KBM-7 (cell line): ENCODE measurements around the gene OR2T35.
"Not testable (repeated sequence)": the region's sequence is repeated elsewhere in the genome, so short reads cannot be mapped to it uniquely, and the experiment has no call there.

Experiments used
- DNase-seq: peaks from one replicate; pipeline ENCODE4 v3.0.0-alpha.2; 2015
- in situ Hi-C: fragments of 300-500 bp; cut with MboI; formaldehyde crosslinking; loops from 2 replicates; pipeline ENCODE4 v1.14.3; 2020; ENCODE audit warnings: low sequenced_read_pairs, low pct_unique_long_range_greater_than_20kb, mixed read lengths

Gene OR2T35

DNA sequence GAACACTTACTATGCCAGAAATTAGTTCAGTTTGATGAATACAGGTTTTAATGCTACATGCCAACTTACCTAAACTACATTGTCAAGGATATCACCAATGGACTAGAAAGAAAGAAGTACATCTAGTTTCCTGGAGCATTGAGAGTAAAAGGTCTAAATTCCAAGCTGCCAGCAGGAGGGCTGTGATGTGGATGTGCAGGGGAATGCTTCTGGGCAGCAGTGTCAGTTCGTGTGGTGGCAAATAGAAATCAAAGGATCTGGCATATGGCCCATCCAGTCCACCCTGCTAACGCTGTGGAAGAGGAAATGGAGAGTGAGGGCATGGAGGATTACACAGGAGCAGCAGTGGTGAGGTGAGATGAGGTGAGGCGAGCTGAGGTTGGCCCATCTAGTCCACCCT, at the start of gene OR2T35:
Gene OR2T35 (minus strand): TSS at position 101 of the 400 bp plus-strand sequence. CDS start 6,020 bp downstream, outside the sequence.
- in situ Hi-C loops: loop anchor here (5.0 kb wide), 1 partner anchor 203 kb away; no protein-coding TSS in a partner anchor
- not testable (repeated sequence) for DNase-seq

GRCh38 chr1:248691567-248692155, 46.6 kb upstream of the OR2T35 start:
- no peak for DNase-seq
- in situ Hi-C loops: no loop called here

- in situ Hi-C loops: no loop called here
- DNase-seq: no peak
Measured at GRCh38 chr1:248688527-248689298, 43.6 kb upstream of the OR2T35 start.

DNA sequence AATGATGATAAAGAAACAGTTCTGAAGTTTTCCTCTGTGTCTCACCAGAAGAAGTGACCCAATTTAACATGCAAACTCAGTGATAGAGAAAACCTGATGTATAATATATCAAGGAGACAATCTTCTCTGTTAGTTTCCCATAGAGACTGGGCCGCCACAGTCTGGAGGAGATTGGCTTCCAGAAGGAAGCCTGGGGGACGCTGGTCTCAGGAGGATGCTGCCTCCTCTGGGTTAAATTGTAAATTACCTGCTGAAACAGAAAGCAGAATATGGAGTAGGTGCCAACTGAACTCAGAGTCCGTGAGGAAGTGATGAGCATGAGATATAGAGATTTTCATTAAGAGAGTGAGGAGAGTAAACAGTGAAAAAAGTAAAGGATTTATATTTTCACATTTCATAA, 41.7 kb upstream of the OR2T35 start:
- in situ Hi-C loops: no loop called here
- DNase-seq: peak; percentile 49

DNA sequence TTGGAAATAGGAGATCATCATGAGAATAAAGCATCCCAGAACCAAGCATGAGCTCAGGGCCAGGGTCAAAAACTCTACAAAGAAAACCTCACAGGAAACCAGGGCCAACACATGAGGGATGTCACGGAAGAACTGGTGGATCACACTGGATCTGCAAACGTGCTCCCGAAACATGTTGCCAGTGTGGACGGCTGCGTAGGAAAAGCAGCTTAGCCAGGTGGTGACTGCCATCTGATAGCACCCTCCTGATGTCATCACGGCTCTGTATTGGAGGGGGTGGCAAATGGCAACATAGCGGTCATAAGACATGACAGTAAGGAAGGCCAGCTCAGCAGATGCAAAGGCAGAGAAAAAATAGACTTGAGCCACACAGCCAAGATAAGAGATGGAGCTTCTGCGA, 36.6 kb upstream of the OR2T35 start:
- in situ Hi-C loops: no loop called here
- DNase-seq: no peak

DNA sequence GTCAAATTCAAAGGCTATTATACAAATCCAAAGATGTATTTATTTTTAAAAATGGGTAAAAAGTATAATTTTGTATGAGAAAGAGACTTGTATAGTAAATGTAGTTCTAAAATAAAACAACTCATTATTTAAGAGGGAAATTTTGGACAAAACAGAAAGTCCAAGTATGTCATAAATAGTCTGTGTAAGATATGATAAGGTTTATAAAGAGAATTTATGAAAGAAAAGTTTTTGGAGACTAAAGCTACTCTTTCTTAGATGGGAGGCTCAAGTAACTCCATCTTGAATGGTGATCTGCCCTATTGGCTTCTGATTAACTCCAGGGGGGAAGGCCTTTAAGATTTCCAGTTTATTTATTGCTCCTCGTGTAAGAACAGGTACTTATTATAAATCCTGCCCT, 24.9 kb upstream of the OR2T35 start:
- in situ Hi-C loops: no loop called here
- DNase-seq: peak; percentile 32

- in situ Hi-C loops: not testable (repeated sequence)
- DNase-seq: peak; percentile 20
Measured at GRCh38 chr1:248663453-248664328, 18.6 kb upstream of the OR2T35 start.

- DNase-seq, in situ Hi-C loops: not testable (repeated sequence)
Measured at GRCh38 chr1:248656797-248657196, 11.7 kb upstream of the OR2T35 start.

DNA sequence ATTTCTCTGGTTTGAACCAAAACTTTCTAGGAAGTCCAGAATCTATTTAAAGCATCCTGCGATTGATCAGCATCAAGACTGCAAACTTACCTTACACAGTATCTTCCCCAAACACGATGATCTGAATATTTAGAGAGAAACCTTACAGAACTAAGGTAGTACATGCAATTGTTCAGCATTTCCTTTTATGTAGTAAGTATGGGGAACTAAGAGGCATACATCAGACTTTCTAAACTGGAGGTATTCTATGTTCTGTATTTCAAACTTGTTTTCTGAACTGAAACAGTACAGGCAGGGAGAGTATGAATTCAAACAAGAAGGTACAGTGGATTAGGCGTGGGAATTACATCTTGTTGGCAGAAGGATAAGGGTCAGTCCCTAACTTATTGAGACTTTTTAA, 10.3 kb upstream of the OR2T35 start, which contains the start of gene OR2T27:
Gene OR2T27 (minus strand): TSS at position 175 of the 400 bp plus-strand sequence. CDS start 4,644 bp downstream, outside the sequence.
- in situ Hi-C loops, DNase-seq: not testable (repeated sequence)

DNA sequence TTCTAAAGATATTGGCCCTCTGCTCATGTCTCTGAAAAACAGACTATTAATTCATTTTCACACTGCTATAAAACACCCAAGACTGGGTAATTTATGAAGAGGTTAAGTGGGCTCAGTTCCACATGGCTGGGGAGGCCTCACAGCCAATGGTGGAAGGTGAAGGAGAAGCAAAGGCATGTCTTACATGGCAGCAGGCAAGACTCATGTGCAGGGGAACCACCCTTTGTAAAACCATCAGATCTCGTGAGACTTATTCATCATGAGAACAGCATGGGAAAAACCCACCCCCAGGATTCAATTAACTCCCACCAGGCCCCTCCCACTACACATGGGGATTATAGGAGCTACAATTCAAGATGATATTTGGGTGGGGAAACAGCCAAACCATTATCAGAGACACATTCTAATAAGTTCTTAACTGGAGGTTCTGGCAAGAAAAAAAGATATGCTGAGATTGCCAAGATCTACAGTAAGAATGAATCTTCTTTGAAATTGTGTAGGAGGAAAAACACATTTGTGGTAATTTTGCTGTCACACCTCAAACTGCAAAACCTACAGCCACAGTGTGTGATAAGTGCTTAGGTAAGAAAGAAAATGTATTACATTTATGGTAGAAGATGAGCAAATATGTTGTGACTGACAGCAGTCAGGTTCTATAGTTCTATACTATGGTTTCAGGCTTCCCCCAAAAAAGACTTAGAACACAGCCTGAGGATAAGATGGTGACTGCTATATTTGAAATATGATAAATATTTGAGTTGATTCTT, 3.9 kb upstream of the OR2T35 start:
- in situ Hi-C loops: loop anchor here (5.0 kb wide), 1 partner anchor 207 kb away; no protein-coding TSS in a partner anchor
- DNase-seq: not testable (repeated sequence)

DNA sequence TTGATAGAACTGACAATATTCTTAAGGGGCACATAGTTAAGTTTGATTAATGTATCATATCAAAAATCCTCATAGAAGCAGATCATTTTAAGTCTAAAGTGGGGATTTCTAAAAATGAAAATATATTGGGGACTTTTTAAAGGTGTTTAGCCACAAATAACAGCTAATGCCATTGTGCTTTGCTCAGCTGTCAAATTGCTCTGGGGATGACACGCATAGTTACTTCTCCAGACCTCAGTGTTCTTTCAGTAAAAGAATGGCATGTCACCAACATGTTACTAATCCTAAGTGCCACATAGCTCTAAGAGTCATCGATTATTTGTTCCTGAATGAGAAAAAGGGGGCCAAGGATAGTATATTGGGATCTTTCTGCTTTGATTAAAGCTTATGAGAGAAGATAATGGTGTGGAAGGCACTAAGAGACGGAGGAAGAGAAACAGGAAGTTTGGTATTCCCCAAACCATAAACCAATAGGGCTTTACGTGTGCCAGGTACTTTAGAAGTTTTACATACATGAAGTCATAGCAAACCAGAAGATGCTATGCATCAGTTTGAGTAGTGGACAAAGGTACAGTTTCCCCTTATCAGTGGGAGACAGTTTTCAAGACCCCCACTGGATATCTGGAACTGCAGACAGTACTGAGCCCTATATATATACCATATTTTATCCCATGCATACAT, 2.0 kb downstream of the OR2T35 start:
- in situ Hi-C loops, DNase-seq: not testable (repeated sequence)

DNA sequence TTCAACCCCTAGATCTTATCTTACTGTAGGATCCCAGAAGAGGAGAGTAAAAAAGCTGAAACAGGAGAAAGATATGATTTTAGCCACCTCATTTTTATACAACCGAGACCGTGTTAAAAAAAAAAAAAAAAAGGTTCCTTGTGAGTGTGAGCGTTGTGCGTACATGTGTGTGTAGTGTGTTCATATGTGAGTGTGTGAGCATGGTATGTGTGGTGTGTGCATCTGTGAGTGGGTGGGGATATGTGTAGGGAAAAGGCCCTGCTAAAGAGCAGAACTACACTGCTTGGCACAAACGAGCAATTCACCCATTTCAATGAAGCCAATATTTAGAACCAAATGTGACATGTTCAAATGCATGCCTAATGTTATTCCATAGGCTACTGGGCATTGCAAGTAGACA, 3.5 kb downstream of the OR2T35 start:
- DNase-seq, in situ Hi-C loops: not testable (repeated sequence)

DNA sequence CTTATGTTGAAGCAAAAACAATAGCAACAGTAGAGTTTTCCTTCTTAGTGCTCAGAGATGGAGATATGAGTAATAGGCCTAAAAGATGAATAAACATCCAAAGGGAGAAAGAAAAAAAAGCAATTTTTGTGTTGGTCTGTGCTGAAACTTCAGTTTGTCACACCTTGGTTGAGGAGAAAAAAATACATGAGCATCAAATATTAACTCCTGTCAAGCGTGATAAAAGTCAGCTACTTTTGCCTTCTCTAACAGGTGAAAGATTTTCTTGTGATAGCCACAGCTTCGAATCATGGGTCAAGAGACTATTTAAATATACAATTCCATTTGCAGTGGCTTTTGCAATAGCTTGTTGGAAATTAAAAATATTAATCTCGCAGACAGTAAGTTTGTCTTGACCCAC, 4.2 kb downstream of the OR2T35 start:
- in situ Hi-C loops, DNase-seq: not testable (repeated sequence)

DNA sequence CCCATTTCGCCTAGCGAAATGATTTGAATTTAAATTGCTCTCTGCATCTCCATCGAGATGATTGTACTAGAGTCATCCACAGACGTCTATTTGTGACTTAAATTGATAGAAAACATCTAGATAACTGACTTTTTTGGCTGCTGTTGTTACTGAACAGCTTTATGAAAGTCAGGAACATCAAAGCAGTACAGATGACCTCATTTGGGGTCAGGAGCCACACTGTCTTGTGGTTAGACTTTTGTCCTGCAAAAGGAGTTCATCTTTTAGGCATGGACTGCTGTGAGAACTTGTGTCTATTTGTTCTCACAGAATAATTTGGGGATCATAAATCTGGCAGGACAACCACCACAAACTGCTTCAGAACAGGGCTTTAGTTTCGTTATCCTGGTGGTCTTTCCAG, 5.4 kb downstream of the OR2T35 start:
- in situ Hi-C loops, DNase-seq: not testable (repeated sequence)

DNA sequence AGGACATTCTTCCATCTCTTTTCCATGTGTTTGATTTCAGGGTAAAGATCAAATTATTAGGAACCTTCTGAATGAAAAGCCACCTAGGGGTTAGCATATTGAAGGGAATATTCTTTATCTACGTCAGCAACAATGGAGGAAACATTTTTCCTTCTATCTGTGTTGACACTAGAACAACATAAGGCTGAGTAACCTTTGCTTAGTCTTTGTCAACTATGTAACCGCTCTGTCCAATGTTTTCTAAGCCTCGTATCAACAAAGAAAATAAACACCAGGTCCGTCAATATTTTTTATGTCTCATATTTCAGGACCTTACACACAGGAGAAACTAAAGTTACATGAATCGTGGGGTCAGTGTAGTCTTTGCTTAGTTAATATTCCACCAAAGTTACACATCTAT, 8.5 kb downstream of the OR2T35 start:
- in situ Hi-C loops: not testable (repeated sequence)

GRCh38 chr1:248634991-248635390, 10.1 kb downstream of the OR2T35 start, which contains the start of gene OR2T11:
OR2T11 (minus strand) TSS chr1:248635091; CDS start chr1:248627128, 7,963 bp downstream.
- DNase-seq, in situ Hi-C loops: not testable (repeated sequence)

More for the DNA sequence above, 8.5 kb downstream of the OR2T35 start:
- DNase-seq: not testable (repeated sequence)

GRCh38 chr1:248631354-248632008, 13.6 kb downstream of the OR2T35 start:
- in situ Hi-C loops: no loop called here
- DNase-seq: no peak
